IMR-90 (cell line): ENCODE results near the gene PHF11.

Experiments used
- CTCF ChIP-seq: conservative IDR thresholded peaks from 2 replicates; pipeline ENCODE4 v1.5.1; 2012; ENCODE audit warnings: mild to moderate bottlenecking, low read depth, low read length, improper control_type of control experiment
- SMC3 ChIP-seq: fragments of 150-350 bp; IDR thresholded peaks from 2 replicates; pipeline ENCODE4 v1.6.1; 2016; ENCODE audit warnings: low read depth, mild to moderate bottlenecking, antibody characterized with exemption, low read length, moderate library complexity

GRCh38 chr13:49536144-49536873, 40.6 kb downstream of the PHF11 start:
- TF ChIP-seq CTCF: no peak
- no peak for TF ChIP-seq SMC3
